HepG2 (cell line): Measurements from ENCODE around the gene KHK. TPM values are rescaled to one million over a fixed set of nuclear protein-coding genes. Genes with fewer than 3 reads are reported as not detected.

ENCODE experiments used
- HOXA7 ChIP-seq: sonication (generic); formaldehyde crosslinking; IDR thresholded peaks from 2 replicates; pipeline ENCODE4 v1.8.1; 2022; ENCODE audit warnings: mild to moderate bottlenecking, missing genetic modification reagents, moderate library complexity
- MYC ChIP-seq: sonication (generic); formaldehyde crosslinking; IDR thresholded peaks from 2 replicates; pipeline ENCODE4 v1.9.0; 2021; ENCODE audit warnings: missing genetic modification reagents, borderline replicate concordance
- NCOA1 ChIP-seq: sonication (generic); formaldehyde crosslinking; IDR thresholded peaks from 2 replicates; pipeline ENCODE4 v1.9.0; 2021; ENCODE audit warnings: missing genetic modification reagents
- POLR2A ChIP-seq, 2 experiments: IDR thresholded peaks; 2 replicates each; pipeline ENCODE4 v1.6.1; 2011; ENCODE audit warnings: low read depth in 2 of 2, low read length in 2 of 2, mild to moderate bottlenecking in 1 of 2, moderate library complexity in 1 of 2; ENCODE audit not compliant: insufficient read depth in 1 of 2
- TERF1 ChIP-seq: sonication (generic); formaldehyde crosslinking; IDR thresholded peaks from 2 replicates; pipeline ENCODE4 v1.8.0; 2022; ENCODE audit warnings: mild to moderate bottlenecking, missing genetic modification reagents, moderate library complexity
- TP53 ChIP-seq: sonication (generic); formaldehyde crosslinking; conservative IDR thresholded peaks from 2 replicates; pipeline ENCODE4 v1.4.0; 2020; ENCODE audit warnings: missing genetic modification reagents
- ZNF235 ChIP-seq: sonication (generic); formaldehyde crosslinking; IDR thresholded peaks from 2 replicates; pipeline ENCODE4 v1.8.1; 2023; ENCODE audit warnings: mild to moderate bottlenecking, missing genetic modification reagents, borderline replicate concordance
- ZNF891 ChIP-seq: sonication (generic); formaldehyde crosslinking; IDR thresholded peaks from 2 replicates; pipeline ENCODE4 v1.5.0; 2020; ENCODE audit warnings: mild to moderate bottlenecking, missing genetic modification reagents
- polyA plus RNA-seq, 8 experiments: library from polyadenylated mRNA; depleted of rRNA in 3 of 8; stranded (reverse) in 7 of 8; unstranded in 1 of 8; fragments of >200 nt; fragmentation: Illumina TruSeq in 4 of 8; extraction: Trizol in 4 of 8; gene quantifications; 2 replicates each; pipeline versions ENCODE4 v1.2.1 to v1.2.3, GENCODE V29; 2011 to 2016; ENCODE audit warnings: low read depth in 4 of 8, missing spikeins in 1 of 8, mixed read lengths in 1 of 8; ENCODE audit not compliant: insufficient read depth in 1 of 8
- total RNA-seq, 5 experiments: library from RNA; depleted of rRNA; stranded (reverse); fragments of >200 nt; fragmentation: Illumina TruSeq; extraction: Trizol; gene quantifications; 2 replicates each; pipeline ENCODE4 v1.2.3, GENCODE V29; 2016; ENCODE audit warnings: low read depth in 1 of 5
- TF ChIP-seq, protein P1 (sequence below): IDR thresholded peaks from 2 replicates; pipeline ENCODE4 v1.6.1; 2012; ENCODE audit warnings: low read depth, low read length, improper control_type of control experiment
- TF ChIP-seq, protein P2 (sequence below): sonication (generic); formaldehyde crosslinking; IDR thresholded peaks from 2 replicates; pipeline ENCODE4 v1.5.0; 2020; ENCODE audit warnings: mild to moderate bottlenecking, missing genetic modification reagents, moderate library complexity
- TF ChIP-seq, protein P3 (sequence below): sonication (generic); formaldehyde crosslinking; IDR thresholded peaks from 2 replicates; pipeline ENCODE4 v1.5.1; 2020; ENCODE audit warnings: mild to moderate bottlenecking, moderate library complexity, missing genetic modification reagents
- TF ChIP-seq, protein P4 (sequence below): IDR thresholded peaks from 2 replicates; pipeline ENCODE4 v1.6.1; 2016; ENCODE audit warnings: missing biosample characterization, missing genetic modification reagents, low read depth
- TF ChIP-seq, protein P5 (sequence below): sonication (generic); formaldehyde crosslinking; IDR thresholded peaks from 2 replicates; pipeline ENCODE4 v1.4.0; 2020; ENCODE audit warnings: missing genetic modification reagents, low read depth, mild to moderate bottlenecking, borderline replicate concordance

The KHK gene
- total and polyA plus RNA-seq, 2 of the 13 experiments (the other 11 are each of a cell fraction or from before 2014, with no cell fraction given): 40.9 to 99.2 TPM

- TF ChIP-seq TERF1: no peak
- peak; percentile 80; the same call in 1 of the 2 replicates for TF ChIP-seq MYC (CRISPR knock-in tag)
- TF ChIP-seq, protein P1, sequence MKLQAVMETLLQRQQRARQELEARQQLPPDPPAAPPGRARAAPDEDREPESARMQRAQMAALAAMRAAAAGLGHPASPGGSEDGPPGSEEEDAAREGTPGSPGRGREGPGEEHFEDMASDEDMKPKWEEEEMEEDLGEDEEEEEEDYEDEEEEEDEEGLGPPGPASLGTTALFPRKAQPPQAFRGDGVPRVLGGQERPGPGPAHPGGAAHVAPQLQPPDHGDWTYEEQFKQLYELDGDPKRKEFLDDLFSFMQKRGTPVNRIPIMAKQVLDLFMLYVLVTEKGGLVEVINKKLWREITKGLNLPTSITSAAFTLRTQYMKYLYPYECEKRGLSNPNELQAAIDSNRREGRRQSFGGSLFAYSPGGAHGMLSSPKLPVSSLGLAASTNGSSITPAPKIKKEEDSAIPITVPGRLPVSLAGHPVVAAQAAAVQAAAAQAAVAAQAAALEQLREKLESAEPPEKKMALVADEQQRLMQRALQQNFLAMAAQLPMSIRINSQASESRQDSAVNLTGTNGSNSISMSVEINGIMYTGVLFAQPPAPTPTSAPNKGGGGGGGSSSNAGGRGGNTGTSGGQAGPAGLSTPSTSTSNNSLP: no peak
- 0 out of 2 replicates have a peak, but pooled peaks have one; percentile 74 for TF ChIP-seq TP53
- TF ChIP-seq POLR2A (IDR thresholded peaks at IDR 0.05; ENCODE audit: insufficient read depth in 1 of 2, low read depth in 2 of 2, low read length in 2 of 2): peak in 1 of 2 experiments; percentile 52; a peak in 2 of 4 replicates
- TF ChIP-seq, protein P2, sequence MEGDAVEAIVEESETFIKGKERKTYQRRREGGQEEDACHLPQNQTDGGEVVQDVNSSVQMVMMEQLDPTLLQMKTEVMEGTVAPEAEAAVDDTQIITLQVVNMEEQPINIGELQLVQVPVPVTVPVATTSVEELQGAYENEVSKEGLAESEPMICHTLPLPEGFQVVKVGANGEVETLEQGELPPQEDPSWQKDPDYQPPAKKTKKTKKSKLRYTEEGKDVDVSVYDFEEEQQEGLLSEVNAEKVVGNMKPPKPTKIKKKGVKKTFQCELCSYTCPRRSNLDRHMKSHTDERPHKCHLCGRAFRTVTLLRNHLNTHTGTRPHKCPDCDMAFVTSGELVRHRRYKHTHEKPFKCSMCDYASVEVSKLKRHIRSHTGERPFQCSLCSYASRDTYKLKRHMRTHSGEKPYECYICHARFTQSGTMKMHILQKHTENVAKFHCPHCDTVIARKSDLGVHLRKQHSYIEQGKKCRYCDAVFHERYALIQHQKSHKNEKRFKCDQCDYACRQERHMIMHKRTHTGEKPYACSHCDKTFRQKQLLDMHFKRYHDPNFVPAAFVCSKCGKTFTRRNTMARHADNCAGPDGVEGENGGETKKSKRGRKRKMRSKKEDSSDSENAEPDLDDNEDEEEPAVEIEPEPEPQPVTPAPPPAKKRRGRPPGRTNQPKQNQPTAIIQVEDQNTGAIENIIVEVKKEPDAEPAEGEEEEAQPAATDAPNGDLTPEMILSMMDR (CRISPR knock-in tag): no peak
- TF ChIP-seq ZNF235 (CRISPR knock-in tag): no peak; the same call in 1 of the 2 replicates
- TF ChIP-seq, protein P3, sequence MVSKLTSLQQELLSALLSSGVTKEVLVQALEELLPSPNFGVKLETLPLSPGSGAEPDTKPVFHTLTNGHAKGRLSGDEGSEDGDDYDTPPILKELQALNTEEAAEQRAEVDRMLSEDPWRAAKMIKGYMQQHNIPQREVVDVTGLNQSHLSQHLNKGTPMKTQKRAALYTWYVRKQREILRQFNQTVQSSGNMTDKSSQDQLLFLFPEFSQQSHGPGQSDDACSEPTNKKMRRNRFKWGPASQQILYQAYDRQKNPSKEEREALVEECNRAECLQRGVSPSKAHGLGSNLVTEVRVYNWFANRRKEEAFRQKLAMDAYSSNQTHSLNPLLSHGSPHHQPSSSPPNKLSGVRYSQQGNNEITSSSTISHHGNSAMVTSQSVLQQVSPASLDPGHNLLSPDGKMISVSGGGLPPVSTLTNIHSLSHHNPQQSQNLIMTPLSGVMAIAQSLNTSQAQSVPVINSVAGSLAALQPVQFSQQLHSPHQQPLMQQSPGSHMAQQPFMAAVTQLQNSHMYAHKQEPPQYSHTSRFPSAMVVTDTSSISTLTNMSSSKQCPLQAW (CRISPR knock-in tag): no peak
- TF ChIP-seq ZNF891: peak; percentile 48; the same call in 1 of the 2 replicates
- TF ChIP-seq HOXA7 (CRISPR knock-in tag): peak; percentile 67; the same call in 1 of the 2 replicates
- no peak; the same call in 1 of the 2 replicates for TF ChIP-seq NCOA1 (CRISPR knock-in tag)
- TF ChIP-seq, protein P4, sequence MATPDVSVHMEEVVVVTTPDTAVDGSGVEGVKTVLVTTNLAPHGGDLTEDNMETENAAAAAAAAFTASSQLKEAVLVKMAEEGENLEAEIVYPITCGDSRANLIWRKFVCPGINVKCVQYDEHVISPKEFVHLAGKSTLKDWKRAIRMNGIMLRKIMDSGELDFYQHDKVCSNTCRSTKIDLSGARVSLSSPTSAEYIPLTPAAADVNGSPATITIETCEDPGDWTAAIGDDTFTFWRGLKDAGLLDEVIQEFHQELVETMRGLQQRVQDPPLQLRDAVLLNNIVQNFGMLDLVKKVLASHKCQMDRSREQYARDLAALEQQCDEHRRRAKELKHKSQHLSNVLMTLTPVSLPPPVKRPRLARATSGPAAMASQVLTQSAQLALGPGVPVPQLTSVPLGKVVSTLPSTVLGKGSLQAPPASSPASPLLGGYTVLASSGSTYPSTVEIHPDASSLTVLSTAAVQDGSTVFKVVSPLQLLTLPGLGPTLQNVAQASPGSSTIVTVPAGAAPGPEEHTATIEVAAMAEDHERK: no peak
- TF ChIP-seq, protein P5, sequence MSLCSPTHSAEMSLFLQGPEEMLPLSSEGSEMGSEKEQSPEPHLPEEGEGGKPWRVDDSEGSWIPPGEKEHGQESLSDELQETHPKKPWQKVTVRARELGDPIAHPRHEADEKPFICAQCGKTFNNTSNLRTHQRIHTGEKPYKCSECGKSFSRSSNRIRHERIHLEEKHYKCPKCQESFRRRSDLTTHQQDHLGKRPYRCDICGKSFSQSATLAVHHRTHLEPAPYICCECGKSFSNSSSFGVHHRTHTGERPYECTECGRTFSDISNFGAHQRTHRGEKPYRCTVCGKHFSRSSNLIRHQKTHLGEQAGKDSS (CRISPR knock-in tag): peak; percentile 4; the same call in 1 of the 2 replicates
Measured at GRCh38 chr2:27049422-27050280, 36.9 kb upstream of the KHK start (continued).
